Measurements from ENCODE around the gene AMH. TPM values are rescaled to one million over a fixed set of nuclear protein-coding genes. Genes with fewer than 3 reads are reported as not detected.

AMH gene
- total and polyA plus RNA-seq, 10 donors: 0.20 to 5.7 (median 1.0) TPM

DNA sequence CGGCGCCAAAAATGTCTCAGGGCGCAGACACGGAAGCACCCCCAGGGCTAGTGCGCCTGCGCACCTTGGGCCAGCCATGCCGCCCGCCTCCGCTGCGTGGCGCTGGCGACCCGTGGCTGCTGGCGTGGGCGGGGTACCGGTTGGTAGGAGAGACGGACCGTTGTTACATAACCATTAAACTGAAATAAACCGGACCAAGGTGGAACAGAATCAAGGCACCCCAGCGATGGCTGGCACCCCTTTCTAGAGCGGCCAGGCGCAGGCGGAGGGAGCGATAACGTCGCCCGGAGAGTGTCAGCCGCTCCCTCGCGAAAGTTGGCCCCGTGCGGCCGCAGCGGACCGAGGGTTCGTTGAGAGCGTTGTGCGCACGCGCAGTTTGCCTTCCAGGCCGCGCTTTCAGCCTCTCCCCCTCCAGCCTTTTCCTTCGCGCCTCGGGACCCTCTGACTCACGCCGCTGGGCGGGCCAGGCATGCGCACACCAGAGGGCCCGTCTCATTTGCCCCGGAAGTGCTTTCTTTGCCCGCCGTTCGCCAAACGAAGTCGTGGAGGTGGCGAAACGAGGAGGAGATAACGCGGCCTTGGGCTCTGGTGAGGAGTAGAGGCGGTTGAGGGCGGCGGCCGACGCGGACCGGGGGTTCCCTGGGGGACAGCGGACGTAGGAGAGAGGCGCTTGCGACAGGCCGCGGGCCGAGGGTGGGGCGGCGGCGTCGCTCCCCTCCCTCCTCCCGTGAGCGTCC lies 12.6 kb upstream of the AMH start, which contains the start of the genes PLEKHJ1 and SF3A2:
PLEKHJ1 (minus strand) TSS at position 16 of the 737 bp plus-strand sequence. CDS start 81 bp downstream, outside the sequence.
SF3A2 (plus strand) TSS at position 511 of the 737 bp plus-strand sequence. CDS start 6,595 bp downstream, outside the sequence.
- peak within 1 kb of the TSS; percentile 74 to 98 (median 94) for H3K4me3 ChIP-seq
- peak within 1 kb of the TSS; percentile 89 to 100 (median 99) for H3K27ac ChIP-seq
- H3K27me3 ChIP-seq (replicated peaks in 1 of 7): no peaks in the 10 kb centered on the region
- no peaks in the 10 kb centered on the region for H3K9me3 ChIP-seq
- intact Hi-C loops (cut with DNase I; ENCODE audit: low total_unique reads): loop anchor here (5.0 to 10.0 kb wide), 2 partner anchors 72 to 156 kb away; partner anchors contain the start of gene DOT1L
- peaks cover 0 to 39% (median 19%) of the 10 kb centered on the region in 6 donors for H3K36me3 ChIP-seq
- peaks cover 49 to 89% (median 71%) of the 10 kb centered on the region in 6 donors for H3K4me1 ChIP-seq
- TF ChIP-seq CTCF (IDR thresholded peaks at IDR 0.05 in 8 of 11, conservative IDR thresholded peaks at IDR 0.05 in 3 of 11) (peak; percentile 99 to 100 (median 100)), POLR2A (IDR thresholded peaks at IDR 0.05) (peak; percentile 3 to 79 (median 63)), POLR2AphosphoS5 (IDR thresholded peaks at IDR 0.05) (peak; percentile 93 to 96 (median 95))
- WGBS, 5 donors: 0% methylated on average over 57 to 80 of the region's 80 CpGs
- DNase-seq: peak; percentile 99

- Histone ChIP-seq H3K4me1 (peaks cover 56 to 90% (median 78%) of the 10 kb centered on the region in 6 donors), H3K4me3 (peak overlapping the region; percentile 74 to 98 (median 94)), H3K27me3 (replicated peaks in 1 of 7) (no peaks in the 10 kb centered on the region), H3K9me3 (no peaks in the 10 kb centered on the region), H3K36me3 (peaks cover 0 to 37% (median 17%) of the 10 kb centered on the region in 6 donors), H3K27ac (peak overlapping the region; percentile 89 to 100 (median 99))
- WGBS, 5 donors: 37 to 48% (median 42%) methylated on average over 33 to 43 of the region's 43 CpGs
- DNase-seq: no peak
- TF ChIP-seq POLR2AphosphoS5 (IDR thresholded peaks at IDR 0.05): no peak
- TF ChIP-seq CTCF (IDR thresholded peaks at IDR 0.05 in 8 of 11, conservative IDR thresholded peaks at IDR 0.05 in 3 of 11): no peak
- TF ChIP-seq POLR2A (IDR thresholded peaks at IDR 0.05): no peak
- intact Hi-C loops (cut with DNase I; ENCODE audit: low total_unique reads): loop anchor here (5.0 to 10.0 kb wide), 2 partner anchors 72 to 155 kb away; partner anchors contain the start of gene DOT1L
These were observed 11.9 kb upstream of the AMH start for GRCh38 chr19:2237051-2237868.

GRCh38 chr19:2237869-2238153 lies 11.3 kb upstream of the AMH start:
- intact Hi-C loops (cut with DNase I; ENCODE audit: low total_unique reads): loop anchor here (2.0 to 10.0 kb wide), 3 partner anchors 33 to 154 kb away; partner anchors contain the start of gene DOT1L
- no peaks in the 10 kb centered on the region for H3K27me3 ChIP-seq (replicated peaks in 1 of 7)
- peak overlapping the region in 7 of 8 donors; percentile 74 to 98 (median 95) for H3K4me3 ChIP-seq
- no peak for DNase-seq
- peak overlapping the region in 6 of 8 donors; percentile 89 to 100 (median 98) for H3K27ac ChIP-seq
- H3K9me3 ChIP-seq: no peaks in the 10 kb centered on the region
- H3K4me1 ChIP-seq: peaks cover 62 to 90% (median 81%) of the 10 kb centered on the region in 6 donors
- TF ChIP-seq CTCF (IDR thresholded peaks at IDR 0.05 in 8 of 11, conservative IDR thresholded peaks at IDR 0.05 in 3 of 11) (no peak), POLR2AphosphoS5 (IDR thresholded peaks at IDR 0.05) (no peak), POLR2A (IDR thresholded peaks at IDR 0.05) (no peak)
- 59 to 79% (median 69%) methylated on average over 6 of the region's 6 CpGs for WGBS, 5 donors
- peaks cover 0 to 37% (median 13%) of the 10 kb centered on the region in 6 donors for H3K36me3 ChIP-seq

Measured in spleen (tissue), 11 donors.